Choroid plexus epithelial cell (primary cell): ENCODE results near the gene CTNNA2.

Experiments used
- DNase-seq: peaks from one replicate; pipeline ENCODE4 v3.0.0-alpha.2; 2010; ENCODE audit warnings: low read depth
- H3K4me3 ChIP-seq: 2 replicates; pipeline ENCODE4 v1.5.1; 2011; ENCODE audit warnings: low read depth, mild to moderate bottlenecking, control low read depth, low read length, moderate library complexity
- TF ChIP-seq, protein P1 (sequence below): conservative IDR thresholded peaks from 2 replicates; pipeline ENCODE4 v1.5.1; 2011; ENCODE audit warnings: low read depth, mild to moderate bottlenecking, control low read depth, inconsistent platforms, low read length, moderate library complexity

Gene CTNNA2

DNA sequence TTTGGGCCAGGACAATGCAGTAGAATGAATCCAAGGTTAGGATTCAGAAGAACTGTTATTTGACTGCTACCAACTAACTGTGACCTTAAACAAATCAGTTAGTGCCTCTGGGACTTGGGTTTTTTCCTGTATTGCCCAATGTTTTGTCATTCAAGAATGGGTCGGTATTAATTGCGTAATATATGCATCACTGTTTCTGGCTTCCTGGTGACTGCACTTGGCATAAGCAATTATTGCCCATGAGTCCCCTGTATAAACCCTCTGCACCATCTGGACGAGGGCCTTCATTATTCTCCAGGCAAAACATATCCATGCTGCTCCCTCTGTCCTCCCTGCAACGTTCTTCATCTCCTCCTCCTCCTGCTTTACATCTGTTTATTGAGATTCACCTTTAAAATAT is 1047.5 kb downstream of the CTNNA2 start:
- H3K4me3 ChIP-seq = no peak overlapping the region
- DNase-seq = no peak
- TF ChIP-seq, protein P1, sequence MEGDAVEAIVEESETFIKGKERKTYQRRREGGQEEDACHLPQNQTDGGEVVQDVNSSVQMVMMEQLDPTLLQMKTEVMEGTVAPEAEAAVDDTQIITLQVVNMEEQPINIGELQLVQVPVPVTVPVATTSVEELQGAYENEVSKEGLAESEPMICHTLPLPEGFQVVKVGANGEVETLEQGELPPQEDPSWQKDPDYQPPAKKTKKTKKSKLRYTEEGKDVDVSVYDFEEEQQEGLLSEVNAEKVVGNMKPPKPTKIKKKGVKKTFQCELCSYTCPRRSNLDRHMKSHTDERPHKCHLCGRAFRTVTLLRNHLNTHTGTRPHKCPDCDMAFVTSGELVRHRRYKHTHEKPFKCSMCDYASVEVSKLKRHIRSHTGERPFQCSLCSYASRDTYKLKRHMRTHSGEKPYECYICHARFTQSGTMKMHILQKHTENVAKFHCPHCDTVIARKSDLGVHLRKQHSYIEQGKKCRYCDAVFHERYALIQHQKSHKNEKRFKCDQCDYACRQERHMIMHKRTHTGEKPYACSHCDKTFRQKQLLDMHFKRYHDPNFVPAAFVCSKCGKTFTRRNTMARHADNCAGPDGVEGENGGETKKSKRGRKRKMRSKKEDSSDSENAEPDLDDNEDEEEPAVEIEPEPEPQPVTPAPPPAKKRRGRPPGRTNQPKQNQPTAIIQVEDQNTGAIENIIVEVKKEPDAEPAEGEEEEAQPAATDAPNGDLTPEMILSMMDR = no peak

DNA sequence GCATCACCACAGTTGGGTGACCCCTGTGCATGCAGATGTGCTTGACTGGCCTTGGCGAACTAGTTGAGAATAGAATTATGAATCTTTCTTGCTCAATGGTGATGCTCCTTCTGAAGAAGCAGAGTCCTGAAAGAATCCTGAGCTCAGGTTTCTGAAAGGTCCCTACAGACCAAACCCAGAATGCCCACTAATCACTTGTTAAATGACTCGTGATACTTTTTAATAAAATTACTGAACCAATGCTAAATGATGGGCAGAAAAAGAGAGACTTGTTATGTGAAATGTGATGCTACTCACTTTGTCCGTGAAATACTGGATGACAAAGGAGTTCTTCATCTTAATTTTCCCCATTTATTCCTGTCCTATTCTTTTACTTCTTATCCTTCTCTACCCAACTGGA is 1055.2 kb downstream of the CTNNA2 start:
- TF ChIP-seq, protein P1 = no peak
- DNase-seq = no peak
- no peak overlapping the region for H3K4me3 ChIP-seq

DNA sequence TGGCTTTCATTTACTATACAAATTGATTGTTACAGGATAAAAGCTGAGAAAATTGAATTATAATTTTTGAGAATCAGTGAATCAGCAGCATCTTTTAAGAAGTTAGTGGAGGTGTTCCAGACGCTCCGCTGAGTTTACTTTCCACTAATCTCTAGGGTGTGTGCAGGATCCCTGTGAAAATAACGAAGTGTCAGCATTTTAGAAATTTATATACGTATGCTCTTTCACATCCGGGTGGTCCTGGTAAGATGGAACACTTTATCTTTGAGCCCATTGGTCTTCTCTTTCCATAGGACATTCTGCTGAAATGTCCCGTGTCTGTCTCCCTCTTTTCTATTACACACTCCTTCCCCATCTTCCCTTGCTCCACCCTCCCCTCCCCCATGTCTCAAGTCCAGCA is 1060.3 kb downstream of the CTNNA2 start:
- no peak overlapping the region for H3K4me3 ChIP-seq
- TF ChIP-seq, protein P1 = no peak
- DNase-seq = no peak

DNA sequence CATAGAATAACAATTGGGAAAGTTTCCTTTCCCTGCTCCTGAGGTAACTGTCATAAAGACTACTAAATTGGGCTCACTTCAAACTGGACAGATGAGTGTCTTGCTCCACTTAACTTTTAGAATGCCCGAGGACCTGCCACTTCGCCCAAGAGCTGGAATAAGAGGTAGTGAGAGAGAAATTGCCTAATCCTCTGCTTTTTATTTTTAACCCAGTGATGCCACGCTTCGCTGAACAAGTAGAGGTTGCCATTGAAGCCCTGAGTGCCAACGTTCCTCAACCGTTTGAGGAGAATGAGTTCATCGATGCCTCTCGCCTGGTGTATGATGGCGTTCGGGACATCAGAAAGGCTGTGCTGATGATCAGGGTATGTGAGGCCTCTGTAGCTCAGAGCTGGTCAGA is 1061.1 kb downstream of the CTNNA2 start:
- no peak overlapping the region for H3K4me3 ChIP-seq
- TF ChIP-seq, protein P1 = no peak
- no peak for DNase-seq

DNA sequence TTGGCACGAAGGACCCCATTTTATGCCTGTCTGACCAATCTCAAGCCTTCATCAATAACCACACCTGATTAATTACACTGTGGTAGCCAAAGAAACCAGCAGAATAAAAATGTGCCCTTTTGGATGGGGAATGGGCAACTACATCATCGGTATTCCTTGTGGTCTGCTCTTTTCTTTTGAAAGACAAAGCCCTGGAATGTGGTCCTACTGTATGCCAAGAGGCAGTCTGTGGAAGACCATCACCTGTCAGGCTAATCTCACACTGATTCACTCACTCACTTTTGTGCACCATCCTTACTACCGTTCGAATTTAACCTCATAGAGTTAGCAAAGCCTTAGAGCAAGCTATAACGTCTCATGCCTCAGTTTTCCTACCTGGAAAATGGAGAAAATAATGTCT is 1066.9 kb downstream of the CTNNA2 start:
- no peak for DNase-seq
- TF ChIP-seq, protein P1 = no peak
- no peak overlapping the region for H3K4me3 ChIP-seq

DNA sequence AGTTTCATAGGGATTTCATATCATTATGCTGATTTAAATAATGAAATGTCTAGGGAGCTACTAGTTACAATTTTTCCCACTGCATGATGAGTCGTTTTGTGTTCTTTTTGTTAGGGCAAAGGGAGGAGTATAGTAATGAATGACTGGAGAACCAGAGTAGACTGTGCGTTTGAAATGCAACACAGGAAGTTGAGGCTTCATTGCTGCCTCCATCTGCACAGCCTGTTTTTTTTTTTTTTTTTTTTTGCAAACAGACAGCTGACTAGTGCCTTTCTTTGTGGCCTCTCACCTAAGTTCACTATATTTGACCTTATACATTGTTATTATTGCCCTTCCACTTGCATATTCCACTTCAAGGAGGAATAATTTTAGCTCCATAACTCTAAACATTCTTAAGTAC is 1078.4 kb downstream of the CTNNA2 start:
- H3K4me3 ChIP-seq = no peak overlapping the region

DNA sequence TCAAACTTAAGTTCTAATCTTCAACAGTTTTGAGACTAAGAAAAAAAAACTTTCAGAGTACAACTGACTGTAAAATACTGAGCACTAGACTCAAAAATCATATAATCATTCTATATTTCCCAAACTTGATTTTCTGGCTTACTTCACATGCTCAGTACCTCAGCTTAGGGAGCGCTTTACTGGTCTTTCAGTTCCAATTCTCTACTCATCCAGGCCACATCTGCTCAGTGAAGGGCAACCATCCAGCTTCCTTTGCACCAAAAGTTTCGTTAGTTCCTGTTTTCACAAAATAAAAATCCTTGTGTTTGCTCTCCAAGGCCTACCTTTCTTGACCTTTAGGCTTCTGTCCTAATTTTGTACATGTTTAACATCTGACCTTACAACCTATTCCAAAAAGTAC is 1079.3 kb downstream of the CTNNA2 start:
- TF ChIP-seq, protein P1 = no peak
- H3K4me3 ChIP-seq = no peak overlapping the region
- no peak for DNase-seq

More for the DNA sequence above, 1078.4 kb downstream of the CTNNA2 start:
- DNase-seq = no peak
- TF ChIP-seq, protein P1 = no peak
